HCT116 (cell line): ENCODE data around the gene TEX22. TPM values are rescaled to one million over a fixed set of nuclear protein-coding genes. Genes with fewer than 3 reads are reported as not detected.

Experiments used
- ATAC-seq: fragments of 200-7000 bp; cut with Tn5 transposase; 2 replicates; pipeline ENCODE4 v1.9.1; 2020; ENCODE audit warnings: mild to moderate bottlenecking, moderate library complexity
- BruUV-seq: library from RNA; stranded (reverse); fragments of 400-500 nt; replicated peaks from 2 replicates; lab custom pipeline; 2021; lab: Mats Ljungman, UMichigan
- CTCF ChIA-PET: fragments of 300-600 bp; sonication (Branson Sonifier 250); formaldehyde crosslinking; loops from one replicate; lab custom pipeline; 2021; ENCODE audit warnings: antibody characterized with exemption; lab: Charles Lee
- POLR2A ChIA-PET: fragments of 300-600, 350-600 bp; sonication (Branson Sonifier 250); formaldehyde crosslinking; loops from one replicate; lab custom pipeline; 2021; ENCODE audit warnings: antibody characterized with exemption; lab: Charles Lee
- RAD21 ChIA-PET, 2 experiments: fragments of 300-600 bp; sonication (Branson Sonifier 250); formaldehyde crosslinking; loops; one replicate each; lab custom pipeline; 2023; ENCODE audit warnings: low total read pairs in 2 of 2; ENCODE audit not compliant: uncharacterized antibody in 2 of 2, unreplicated experiment in 2 of 2, low non-redundant PET in 1 of 2; lab: Charles Lee
- DNase-seq: peaks from one replicate; pipeline ENCODE4 v3.0.0-alpha.2; 2010; ENCODE audit warnings: low read depth, low spot score
- H2AFZ ChIP-seq: fragments of 200-600 bp; shearing (Covaris generic), sonication (generic); 2 replicates; pipeline ENCODE4 v1.6.1; 2017; ENCODE audit warnings: low read depth, mixed run types, mixed read lengths, antibody characterized with exemption, low read length; ENCODE audit not compliant: poor library complexity, severe bottlenecking
- H3K27ac ChIP-seq: 2 replicates; pipeline ENCODE4 v1.5.1; 2012; ENCODE audit warnings: low read depth, low read length
- H3K27me3 ChIP-seq: fragments of 200-600 bp; sonication (generic); 2 replicates; pipeline ENCODE4 v1.6.1; 2016; ENCODE audit warnings: mixed run types, low read length, mixed read lengths; ENCODE audit not compliant: insufficient read depth
- H3K36me3 ChIP-seq, 2 experiments: fragments of 200-500 bp in 1 of 2; fragments of 200-600 bp in 1 of 2; sonication (Bioruptor generic) in 1 of 2; sonication (generic) in 1 of 2; 2 replicates each; pipeline versions ENCODE4 v1.5.1 to v1.6.1; 2014 to 2016; ENCODE audit warnings: low read length in 2 of 2, inconsistent platforms in 1 of 2, mixed read lengths in 1 of 2, mixed run types in 1 of 2; ENCODE audit not compliant: insufficient read depth in 2 of 2, control insufficient read depth in 1 of 2
- H3K4me1 ChIP-seq, 2 experiments: fragments of 200-600 bp in 1 of 2; sonication (generic) in 1 of 2; 2 replicates each; pipeline versions ENCODE4 v1.5.1 to v1.6.1; 2012 to 2017; ENCODE audit warnings: low read length in 2 of 2, inconsistent platforms in 1 of 2, mild to moderate bottlenecking in 1 of 2, mixed read lengths in 1 of 2, mixed run types in 1 of 2, moderate library complexity in 1 of 2; ENCODE audit not compliant: insufficient read depth in 2 of 2, control insufficient read depth in 1 of 2
- H3K4me2 ChIP-seq: fragments of 200-600 bp; sonication (generic); 2 replicates; pipeline ENCODE4 v1.6.1; 2017; ENCODE audit warnings: mixed run types, low read length, mixed read lengths
- H3K4me3 ChIP-seq, 2 experiments: fragments of 200-600 bp in 1 of 2; sonication (generic) in 1 of 2; replicated peaks in 1 of 2; 2 replicates each; pipeline ENCODE4 v1.5.1; 2011 to 2016; ENCODE audit warnings: low read length in 2 of 2, control low read depth in 1 of 2, low read depth in 1 of 2, mild to moderate bottlenecking in 1 of 2, mixed read lengths in 1 of 2, mixed run types in 1 of 2
- H3K79me2 ChIP-seq: fragments of 200-600 bp; sonication (generic); 2 replicates; pipeline ENCODE4 v1.6.1; 2017; ENCODE audit warnings: mild to moderate bottlenecking, mixed run types, low read length, moderate library complexity, mixed read lengths; ENCODE audit not compliant: insufficient read depth
- H3K9ac ChIP-seq: fragments of 200-600 bp; sonication (generic); 2 replicates; pipeline ENCODE4 v1.6.1; 2016; ENCODE audit warnings: low read length, mixed read lengths
- H3K9me2 ChIP-seq: fragments of 200-600 bp; sonication (generic), shearing (Covaris generic); 2 replicates; pipeline ENCODE4 v1.6.1; 2017; ENCODE audit warnings: mixed run types, mild to moderate bottlenecking, moderate library complexity; ENCODE audit not compliant: insufficient read depth
- H3K9me3 ChIP-seq, 2 experiments: fragments of 200-500 bp in 1 of 2; fragments of 200-600 bp in 1 of 2; sonication (Bioruptor generic) in 1 of 2; sonication (generic) in 1 of 2; 2 replicates each; pipeline ENCODE4 v1.6.1; 2014 to 2017; ENCODE audit warnings: low read length in 2 of 2, mixed read lengths in 2 of 2, inconsistent platforms in 1 of 2, low read depth in 1 of 2, mild to moderate bottlenecking in 1 of 2, mixed run types in 1 of 2, moderate library complexity in 1 of 2; ENCODE audit not compliant: control insufficient read depth in 1 of 2, insufficient read depth in 1 of 2
- H4K20me1 ChIP-seq: fragments of 200-600 bp; sonication (generic), shearing (Covaris generic); 2 replicates; pipeline ENCODE4 v1.6.1; 2017; ENCODE audit warnings: mixed run types, mild to moderate bottlenecking, moderate library complexity; ENCODE audit not compliant: insufficient read depth
- CBX3 ChIP-seq: IDR thresholded peaks from 2 replicates; pipeline ENCODE4 v1.6.1; 2012; ENCODE audit warnings: low read depth
- CEBPB ChIP-seq: IDR thresholded peaks from 2 replicates; pipeline ENCODE4 v1.6.1; 2012; ENCODE audit warnings: low read depth
- EZH2phosphoT487 ChIP-seq: fragments of 200-600 bp; IDR thresholded peaks from 2 replicates; pipeline ENCODE4 v1.6.1; 2018; ENCODE audit warnings: antibody characterized with exemption, borderline replicate concordance
- FOSL1 ChIP-seq: IDR thresholded peaks from 2 replicates; pipeline ENCODE4 v1.6.1; 2012; ENCODE audit warnings: low read depth
- JUND ChIP-seq: IDR thresholded peaks from 2 replicates; pipeline ENCODE4 v1.6.1; 2012
- MAX ChIP-seq: IDR thresholded peaks from 2 replicates; pipeline ENCODE4 v1.6.1; 2012
- POLR2A ChIP-seq: IDR thresholded peaks from 2 replicates; pipeline ENCODE4 v1.7.0; 2011; ENCODE audit warnings: borderline replicate concordance; ENCODE audit not compliant: insufficient read depth, insufficient read length; ENCODE audit errors: extremely low read depth
- POLR2AphosphoS5 ChIP-seq: IDR thresholded peaks from 2 replicates; pipeline ENCODE4 v1.6.1; 2011; ENCODE audit warnings: mild to moderate bottlenecking, low read depth, low read length, moderate library complexity
- REST ChIP-seq: IDR thresholded peaks from 2 replicates; pipeline ENCODE4 v1.6.1; 2012; ENCODE audit warnings: low read depth
- SP1 ChIP-seq: IDR thresholded peaks from 2 replicates; pipeline ENCODE4 v1.6.1; 2012; ENCODE audit warnings: low read depth
- SRF ChIP-seq: IDR thresholded peaks from 2 replicates; pipeline ENCODE4 v1.6.1; 2012; ENCODE audit warnings: low read depth
- TCF7L2 ChIP-seq: IDR thresholded peaks from 2 replicates; pipeline ENCODE4 v1.7.0; 2011; ENCODE audit warnings: borderline replicate concordance, inconsistent platforms; ENCODE audit not compliant: insufficient read depth, insufficient read length; ENCODE audit errors: extremely low read depth
- YY1 ChIP-seq: IDR thresholded peaks from 2 replicates; pipeline ENCODE4 v1.6.1; 2011; ENCODE audit warnings: low read length, low read depth, moderate library complexity, mild to moderate bottlenecking; ENCODE audit not compliant: insufficient replicate concordance; ENCODE audit errors: extremely low read depth
- ZFX ChIP-seq: fragments of 450-650 bp; IDR thresholded peaks from 2 replicates; pipeline ENCODE4 v1.6.1; 2017
- intact Hi-C: fragments of 100-400 bp; cut with micrococcal nuclease; formaldehyde crosslinking; loops from 2 replicates; pipeline ENCODE4 v1.10.0; 2022
- total RNA-seq: library from RNA; stranded (reverse); gene quantifications from one replicate; pipeline ENCODE4 v1.2.1, GENCODE V29; 2021; ENCODE audit not compliant: unreplicated experiment

Gene TEX22
- total RNA-seq, 1 experiment from 2014 or later = 3.8 TPM

- H3K9ac ChIP-seq = no peak overlapping the region
- no peak for ATAC-seq
- peaks cover 6 to 11% of the 10 kb centered on the region in 2 experiments; a peak in 3 of 4 replicates for H3K36me3 ChIP-seq
- intact Hi-C loops = no loop called here
- peaks cover 92% of the 10 kb centered on the region for H3K79me2 ChIP-seq
- no peak overlapping the region for H3K4me3 ChIP-seq
- TF ChIP-seq POLR2AphosphoS5 (no peak), FOSL1 (no peak), JUND (no peak), CBX3 (no peak), MAX (no peak), POLR2A (no peak), TCF7L2 (no peak), ZFX (no peak), SP1 (no peak)
- no peaks in the 10 kb centered on the region for H3K27me3 ChIP-seq
- ChIA-PET CTCF (no interaction called here), RAD21 (no interaction called here), POLR2A (no interaction called here)
- no peak for DNase-seq
- no peak overlapping the region for H3K4me2 ChIP-seq
- peaks cover 19% of the 10 kb centered on the region for H4K20me1 ChIP-seq
- no TSS peak for BruUV-seq
- H3K4me1 ChIP-seq = peaks cover 20 to 38% of the 10 kb centered on the region in 2 experiments
- H2AFZ ChIP-seq = no peak overlapping the region
- no peaks in the 10 kb centered on the region for H3K9me2 ChIP-seq
- no peak overlapping the region for H3K27ac ChIP-seq
- H3K9me3 ChIP-seq = no peaks in the 10 kb centered on the region
Observed at GRCh38 chr14:105427936-105428485, 29.7 kb downstream of the TEX22 start.

GRCh38 chr14:105430042-105430441, 31.7 kb downstream of the TEX22 start:
- no peaks in the 10 kb centered on the region for H3K9me2 ChIP-seq
- CTCF ChIA-PET = interaction anchor here (1.1 kb wide), 1 partner anchor 51 kb away, joined by 9 read pairs; no protein-coding TSS in a partner anchor

More at GRCh38 chr14:105430042-105430441, 31.7 kb downstream of the TEX22 start:
- Histone ChIP-seq H3K27me3 (no peaks in the 10 kb centered on the region), H4K20me1 (peaks cover 19% of the 10 kb centered on the region), H3K4me2 (peak overlapping the region; percentile 61), H3K4me1 (peaks cover 20 to 38% of the 10 kb centered on the region in 2 experiments), H2AFZ (no peak overlapping the region), H3K9me3 (no peaks in the 10 kb centered on the region), H3K4me3 (peak overlapping the region in 1 of 2 experiments; percentile 13; a peak in 1 of 4 replicates), H3K36me3 (peaks cover 3 to 7% of the 10 kb centered on the region in 2 experiments), H3K27ac (peak overlapping the region; percentile 36; the same call in 1 of the 2 replicates), H3K9ac (no peak overlapping the region), H3K79me2 (peaks cover 93% of the 10 kb centered on the region)
- ChIA-PET RAD21 (no interaction called here), POLR2A (no interaction called here)
- no peak for DNase-seq
- no peak for ATAC-seq
- intact Hi-C loops = no loop called here
- no peak for TF ChIP-seq EZH2phosphoT487
- TF ChIP-seq TCF7L2 = no peak
- no peak for TF ChIP-seq CEBPB
- TF ChIP-seq SRF = no peak
- TF ChIP-seq MAX = no peak
- TF ChIP-seq SP1 = no peak
- no peak for TF ChIP-seq YY1
- no peak for TF ChIP-seq REST
- no TSS peak for BruUV-seq
